Adipocyte (in vitro differentiated cells): ENCODE measurements around the gene CREB1.
"Not testable (repeated sequence)": the region's sequence is repeated elsewhere in the genome, so short reads cannot be mapped to it uniquely, and the experiment has no call there.

Experiments used
- DNase-seq: peaks from one replicate; pipeline ENCODE4 v3.0.0-alpha.2; 2015; ENCODE audit warnings: low read depth
- H3K27me3 ChIP-seq: replicated peaks from 2 replicates; pipeline ENCODE4 v1.7.0; 2013; ENCODE audit warnings: mild to moderate bottlenecking, low read length, moderate library complexity; ENCODE audit not compliant: control insufficient read depth, insufficient read depth
- H3K36me3 ChIP-seq: 2 replicates; pipeline ENCODE4 v1.7.0; 2013; ENCODE audit warnings: low read length, mild to moderate bottlenecking, moderate library complexity; ENCODE audit not compliant: control insufficient read depth, insufficient read depth, severe bottlenecking
- H3K4me1 ChIP-seq: 2 replicates; pipeline ENCODE4 v1.7.0; 2013; ENCODE audit warnings: mild to moderate bottlenecking, low read length, moderate library complexity; ENCODE audit not compliant: control insufficient read depth, insufficient read depth
- H3K4me3 ChIP-seq: 2 replicates; pipeline ENCODE4 v1.7.0; 2013; ENCODE audit warnings: mild to moderate bottlenecking, low read length, moderate library complexity
- H3K9ac ChIP-seq: 2 replicates; pipeline ENCODE4 v1.7.0; 2013; ENCODE audit warnings: mild to moderate bottlenecking, low read length, moderate library complexity
- H3K9me3 ChIP-seq: 2 replicates; pipeline ENCODE4 v1.7.0; 2013; ENCODE audit warnings: mild to moderate bottlenecking, low read length, moderate library complexity; ENCODE audit not compliant: control insufficient read depth

CREB1 gene

GRCh38 chr2:207491086-207491485 is 38.7 kb upstream of the CREB1 start:
- no peak overlapping the region for H3K4me3 ChIP-seq
- H3K27me3 ChIP-seq, result no peaks in the 10 kb centered on the region
- no peaks in the 10 kb centered on the region for H3K36me3 ChIP-seq
- H3K4me1 ChIP-seq, result peaks cover 24% of the 10 kb centered on the region
- DNase-seq, result no peak
- no peaks in the 10 kb centered on the region for H3K9me3 ChIP-seq
- H3K9ac ChIP-seq, result no peak overlapping the region

DNA sequence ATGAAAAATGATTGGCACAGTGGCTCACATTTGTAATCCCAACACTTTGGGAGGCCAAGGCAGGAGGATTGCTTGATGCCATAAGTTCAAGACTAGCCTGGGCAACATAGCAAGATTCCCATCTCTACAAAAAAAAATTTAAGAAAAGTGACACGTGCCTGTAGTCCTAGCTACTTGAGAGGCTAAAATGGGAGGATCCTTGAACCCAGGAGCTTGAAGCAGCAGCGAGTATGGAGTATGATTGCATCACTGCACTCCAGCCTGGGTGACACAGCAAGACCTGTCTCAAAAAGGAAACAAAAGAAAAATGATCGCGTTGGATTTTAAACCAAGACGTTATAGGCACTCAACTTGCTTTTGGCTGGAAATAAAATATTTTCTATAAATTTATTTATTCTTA is 37.8 kb upstream of the CREB1 start:
- no peaks in the 10 kb centered on the region for H3K36me3 ChIP-seq
- no peak for DNase-seq
- H3K9ac ChIP-seq, result no peak overlapping the region
- H3K27me3 ChIP-seq, result no peaks in the 10 kb centered on the region
- no peaks in the 10 kb centered on the region for H3K9me3 ChIP-seq
- no peak overlapping the region for H3K4me3 ChIP-seq
- H3K4me1 ChIP-seq, result peaks cover 24% of the 10 kb centered on the region

GRCh38 chr2:207492461-207492860 is 37.3 kb upstream of the CREB1 start:
- Histone ChIP-seq H3K4me1 (peaks cover 24% of the 10 kb centered on the region), H3K4me3 (no peak overlapping the region), H3K9ac (no peak overlapping the region), H3K36me3 (no peaks in the 10 kb centered on the region), H3K27me3 (no peaks in the 10 kb centered on the region), H3K9me3 (no peaks in the 10 kb centered on the region)
- DNase-seq, result no peak

DNA sequence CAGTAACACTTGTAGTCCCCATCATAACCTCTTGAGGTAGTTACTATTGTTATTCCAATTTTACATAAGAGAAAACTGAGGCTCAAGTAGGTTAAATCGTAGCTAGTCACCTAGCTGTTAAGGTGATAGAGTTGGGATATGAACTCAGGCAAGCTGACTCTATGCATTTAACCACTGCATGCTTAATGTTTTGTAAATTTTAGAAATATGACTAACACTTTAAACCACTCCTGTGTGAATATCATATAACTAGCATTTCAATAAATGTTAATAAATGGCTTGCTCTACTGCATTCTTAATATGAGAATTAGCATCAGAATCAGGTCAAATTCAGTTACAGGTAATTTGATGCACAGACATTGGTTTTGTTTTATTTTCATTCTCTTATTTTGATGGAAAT is 35.6 kb upstream of the CREB1 start:
- Histone ChIP-seq H3K4me1 (peaks cover 15% of the 10 kb centered on the region), H3K9ac (no peak overlapping the region), H3K36me3 (no peaks in the 10 kb centered on the region), H3K27me3 (no peaks in the 10 kb centered on the region), H3K9me3 (no peaks in the 10 kb centered on the region), H3K4me3 (no peak overlapping the region)
- no peak for DNase-seq

- H3K9me3 ChIP-seq, result not testable (repeated sequence)
Measured at GRCh38 chr2:207496936-207497335, 32.8 kb upstream of the CREB1 start.

GRCh38 chr2:207497596-207497995 is 32.2 kb upstream of the CREB1 start:
- no peaks in the 10 kb centered on the region for H3K9me3 ChIP-seq
- H3K4me3 ChIP-seq, result no peak overlapping the region
- no peaks in the 10 kb centered on the region for H3K4me1 ChIP-seq
- DNase-seq, result no peak
- H3K36me3 ChIP-seq, result no peaks in the 10 kb centered on the region
- no peak overlapping the region for H3K9ac ChIP-seq
- H3K27me3 ChIP-seq, result no peaks in the 10 kb centered on the region

More at GRCh38 chr2:207496936-207497335, 32.8 kb upstream of the CREB1 start:
- not testable (repeated sequence) for H3K9ac ChIP-seq, H3K27me3 ChIP-seq, H3K4me3 ChIP-seq, H3K4me1 ChIP-seq, H3K36me3 ChIP-seq, DNase-seq

GRCh38 chr2:207498427-207498826 is 31.3 kb upstream of the CREB1 start:
- no peak for DNase-seq
- H3K27me3 ChIP-seq, result no peaks in the 10 kb centered on the region
- H3K9me3 ChIP-seq, result no peaks in the 10 kb centered on the region
- H3K4me3 ChIP-seq, result no peak overlapping the region
- H3K9ac ChIP-seq, result no peak overlapping the region
- no peaks in the 10 kb centered on the region for H3K36me3 ChIP-seq
- peaks cover 6% of the 10 kb centered on the region for H3K4me1 ChIP-seq

DNA sequence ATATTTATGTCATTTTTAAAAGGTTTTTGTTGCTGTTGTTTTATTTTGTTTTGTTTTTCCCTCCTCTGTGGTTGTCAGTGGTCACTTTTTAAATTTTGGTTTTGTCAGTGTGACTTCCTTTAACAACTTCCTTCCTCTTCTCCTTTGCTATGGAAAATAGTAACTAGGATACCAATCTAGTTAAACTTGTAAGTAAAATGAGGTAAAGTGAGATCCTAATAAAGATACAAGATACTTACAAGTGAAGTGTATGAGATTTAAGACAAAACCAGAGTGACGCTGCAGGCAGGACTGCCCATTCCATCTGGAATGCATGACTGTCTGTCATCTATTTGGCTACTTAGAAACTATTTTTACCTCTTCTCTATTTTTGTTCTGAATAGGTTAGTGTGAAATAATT is 30.6 kb upstream of the CREB1 start:
- Histone ChIP-seq H3K9me3 (no peaks in the 10 kb centered on the region), H3K4me1 (peaks cover 9% of the 10 kb centered on the region), H3K36me3 (no peaks in the 10 kb centered on the region), H3K4me3 (no peak overlapping the region), H3K27me3 (no peaks in the 10 kb centered on the region), H3K9ac (no peak overlapping the region)
- DNase-seq, result no peak

DNA sequence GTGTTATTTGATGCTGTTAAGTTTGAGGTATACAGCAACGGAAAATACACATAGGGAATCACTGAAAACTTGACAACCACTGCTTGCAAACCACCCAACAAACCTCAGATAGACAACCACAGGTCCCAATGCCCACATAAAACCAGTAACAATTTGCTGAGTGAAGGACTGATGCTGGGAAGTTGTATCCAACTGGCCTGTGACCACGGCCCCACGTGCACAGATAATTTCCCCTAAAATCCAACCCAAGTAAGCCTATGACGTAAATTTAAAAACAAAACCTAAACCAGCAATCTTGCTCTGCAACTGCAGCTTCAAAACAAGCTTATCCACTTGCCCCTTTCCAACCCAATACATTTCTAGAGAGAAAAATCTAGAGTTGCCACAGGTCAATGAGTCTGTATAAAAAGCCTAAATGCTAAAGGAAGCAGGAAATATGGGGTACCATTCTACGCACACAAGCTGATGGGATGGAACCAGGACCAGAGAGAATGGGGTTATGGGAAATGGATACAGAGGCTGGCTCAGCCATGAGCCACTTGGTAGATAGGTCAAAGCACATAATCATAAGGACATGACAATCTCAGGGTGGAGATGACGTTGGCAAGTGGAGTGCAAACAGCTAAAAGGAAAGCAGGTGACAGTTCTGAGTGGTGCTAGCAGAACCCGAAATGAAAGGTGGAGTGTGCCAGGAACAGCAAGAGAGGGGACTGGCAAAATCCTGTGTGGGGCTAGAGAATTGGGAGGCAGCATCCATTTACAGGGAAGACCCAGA is 27.8 kb upstream of the CREB1 start:
- Histone ChIP-seq H3K9me3 (no peaks in the 10 kb centered on the region), H3K4me3 (no peak overlapping the region), H3K9ac (no peak overlapping the region), H3K4me1 (peaks cover 36% of the 10 kb centered on the region), H3K27me3 (no peaks in the 10 kb centered on the region), H3K36me3 (no peaks in the 10 kb centered on the region)
- DNase-seq, result no peak

DNA sequence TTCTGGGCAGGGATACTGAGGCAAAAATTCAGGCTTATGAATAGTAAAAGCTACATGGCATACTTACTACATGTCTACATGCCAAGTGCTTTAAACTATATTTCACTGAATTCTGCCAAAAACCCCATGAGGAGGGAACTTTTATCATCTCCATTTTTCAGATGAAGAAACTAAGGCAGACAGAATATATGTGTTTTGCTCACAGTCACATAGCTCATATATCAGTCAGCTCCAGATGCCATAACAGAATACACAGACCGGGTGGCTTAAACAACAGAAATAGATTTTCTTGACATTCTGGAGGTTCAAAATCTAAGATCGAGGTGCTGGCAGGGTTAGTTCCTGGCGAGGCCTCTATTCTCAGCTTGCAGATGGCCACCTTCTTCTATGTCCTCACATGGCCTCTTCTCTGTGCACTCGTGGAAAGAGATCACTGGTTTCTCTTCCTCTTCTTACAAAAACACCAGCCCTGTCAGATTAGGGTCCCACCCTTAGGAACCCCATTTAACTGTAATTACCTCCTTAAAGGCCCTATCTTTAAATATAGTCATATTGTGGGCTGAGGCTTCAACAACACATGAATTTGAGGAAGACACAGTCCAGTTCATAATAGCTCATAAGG is 27.1 kb upstream of the CREB1 start:
- Histone ChIP-seq H3K36me3 (no peaks in the 10 kb centered on the region), H3K27me3 (no peaks in the 10 kb centered on the region), H3K4me1 (peaks cover 36% of the 10 kb centered on the region), H3K9me3 (no peaks in the 10 kb centered on the region), H3K9ac (no peak overlapping the region), H3K4me3 (no peak overlapping the region)
- DNase-seq, result no peak

DNA sequence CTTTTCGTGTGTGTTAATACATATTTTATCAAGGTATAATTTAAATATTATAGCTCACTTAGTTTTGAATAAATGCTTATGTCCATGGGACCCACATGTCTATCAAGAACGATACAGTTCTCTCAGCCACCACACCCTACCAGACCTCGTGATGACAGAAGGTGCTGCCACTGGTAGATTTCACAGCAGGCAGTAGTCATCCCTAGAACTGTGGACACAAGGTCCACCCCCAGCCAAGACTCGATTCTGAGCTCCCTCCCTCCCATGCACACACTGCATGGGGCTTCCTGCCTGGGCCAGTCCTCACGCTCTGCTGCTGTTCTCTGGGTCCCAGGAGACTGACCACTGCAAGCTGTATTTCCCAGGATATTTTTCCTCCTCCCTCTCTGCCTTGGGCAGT is 26.5 kb upstream of the CREB1 start:
- Histone ChIP-seq H3K9me3 (no peaks in the 10 kb centered on the region), H3K9ac (no peak overlapping the region), H3K27me3 (no peaks in the 10 kb centered on the region), H3K4me3 (no peak overlapping the region), H3K4me1 (peaks cover 36% of the 10 kb centered on the region), H3K36me3 (no peaks in the 10 kb centered on the region)
- no peak for DNase-seq
